Measurements from ENCODE around the gene CD8B. TPM values are rescaled to one million over a fixed set of nuclear protein-coding genes. Genes with fewer than 3 reads are reported as not detected.

The CD8B gene
- total and polyA plus RNA-seq, 2 donors (not counting 3 experiments of a cell fraction or from before 2014, with no cell fraction given), result not detected

DNA sequence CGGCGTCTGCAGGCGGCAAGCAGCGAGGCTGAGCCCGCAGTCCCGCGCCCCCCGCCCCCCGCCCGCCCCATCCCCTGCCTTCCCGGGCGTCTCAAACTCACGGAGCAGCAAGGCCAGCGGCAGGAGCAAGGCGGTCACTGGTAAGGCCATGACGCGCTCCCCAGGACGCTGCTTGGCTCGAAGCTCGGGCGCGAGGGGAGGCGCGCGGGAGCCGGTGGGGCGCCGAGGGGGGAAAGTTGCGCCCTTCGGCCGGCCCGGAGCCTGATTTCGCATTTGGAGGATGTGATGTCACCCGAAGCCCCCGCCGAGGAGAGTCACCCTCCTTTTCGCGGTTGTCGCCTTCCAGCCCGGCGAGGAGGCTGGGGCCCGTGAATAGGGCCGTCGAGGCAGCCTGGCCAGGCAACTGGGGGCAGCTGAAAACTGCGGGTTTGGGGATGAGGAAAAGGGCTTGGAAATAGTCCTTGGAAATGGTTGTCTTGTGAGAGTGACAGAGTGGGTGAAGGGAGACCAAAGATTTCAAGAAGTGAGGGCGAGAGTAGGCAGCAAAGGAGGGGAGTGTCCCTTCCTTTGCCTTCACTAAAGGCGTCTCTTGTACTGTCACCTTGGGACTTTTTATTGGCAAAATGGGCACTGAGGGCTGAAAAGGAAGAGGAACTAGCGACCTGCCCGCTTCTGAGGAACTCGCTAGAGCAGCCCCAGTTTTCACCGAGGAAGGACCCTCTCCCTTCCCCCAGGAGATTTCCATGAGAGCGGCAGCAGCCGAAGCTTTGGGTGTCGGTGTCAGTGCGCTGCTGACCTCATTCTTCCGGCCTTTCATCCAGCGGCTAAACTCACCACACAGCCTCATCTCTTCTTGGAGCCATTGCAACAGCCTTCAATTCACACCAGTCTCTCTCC is 70.8 kb downstream of the CD8B start, which contains the start of gene CD8A:
Gene CD8A, minus strand, starts transcription at position 238 of the 897 bp plus-strand sequence. Its CDS starts 88 bp downstream, at position 150.
- CTCF ChIA-PET, result no interaction called here

DNA sequence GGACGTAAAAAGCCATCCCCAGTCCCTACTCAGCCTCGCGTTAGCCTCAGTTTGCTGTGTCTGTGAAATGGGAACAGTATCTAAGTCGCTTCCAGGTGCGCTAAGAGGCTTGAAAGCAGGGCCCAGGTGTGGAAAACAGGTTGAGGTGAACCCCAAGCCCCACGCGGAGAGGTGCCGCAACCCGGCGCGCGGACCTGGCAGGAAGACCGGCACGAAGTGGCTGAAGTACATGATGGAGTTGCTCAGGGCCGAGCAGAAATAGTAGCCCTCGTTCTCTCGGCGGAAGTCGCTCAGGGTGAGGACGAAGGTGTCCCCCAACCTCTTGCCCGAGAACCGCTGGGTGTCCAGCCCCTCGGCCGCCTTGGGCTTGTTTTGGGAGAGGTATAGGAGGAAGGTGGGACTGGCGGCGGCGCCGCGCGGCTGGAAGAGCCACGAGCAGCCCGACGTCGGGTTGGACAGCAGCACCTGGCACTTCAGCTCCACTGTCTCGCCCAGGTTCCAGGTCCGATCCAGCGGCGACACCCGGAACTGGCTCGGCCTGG is 71.5 kb downstream of the CD8B start:
- no peak for DNase-seq (ENCODE audit: low read depth, low spot score)
- intact Hi-C loops (cut with micrococcal nuclease), result no loop called here

More for the DNA sequence above, 70.8 kb downstream of the CD8B start, which contains the start of gene CD8A:
- no peak within 1 kb of the TSS for H3K9ac ChIP-seq (replicated peaks; ENCODE audit: extremely low read depth, insufficient read depth, low read length)
- dilution Hi-C loops (cut with MboI; ENCODE audit: extremely low pct_ligation_motif_present, low sequenced_read_pairs), result no loop called here
- H3K9me3 ChIP-seq (replicated peaks; ENCODE audit: control insufficient read depth, insufficient read depth, low read length), result no peaks in the 10 kb centered on the region
- peak; percentile 55 for TF ChIP-seq EZH2 (IDR thresholded peaks at IDR 0.05; ENCODE audit: borderline replicate concordance, low read depth, low read length, severe bottlenecking)
- TF ChIP-seq JUN (IDR thresholded peaks at IDR 0.05; ENCODE audit: borderline replicate concordance, insufficient read depth, insufficient read length, low read depth), result no peak
- H3K9me1 ChIP-seq (replicated peaks; ENCODE audit: control insufficient read depth, extremely low read depth, insufficient read depth, low read length), result no peaks in the 10 kb centered on the region
- H3K4me2 ChIP-seq (ENCODE audit: insufficient read depth, low read length), result peak within 1 kb of the TSS; percentile 28
- FAIRE-seq, result peak; percentile 69
- H3K4me1 ChIP-seq (ENCODE audit: control insufficient read depth, extremely low read depth, insufficient read depth, low read length), result no peaks in the 10 kb centered on the region
- POLR2A ChIA-PET, result no interaction called here
- no TSS peak for BruUV-seq (replicated peaks)
- H3K79me2 ChIP-seq (ENCODE audit: control insufficient read depth, insufficient read depth, low read length), result no peaks in the 10 kb centered on the region
- intact Hi-C loops (cut with micrococcal nuclease), result no loop called here
- H2AFZ ChIP-seq (ENCODE audit: low read depth, low read length), result no peak within 1 kb of the TSS
- H3K36me3 ChIP-seq (ENCODE audit: control insufficient read depth in 2 of 2, extremely low read depth in 1 of 2, insufficient read depth in 2 of 2, low read length in 2 of 2), result no peaks in the 10 kb centered on the region
- H3K27ac ChIP-seq (ENCODE audit: insufficient read depth, low read depth, low read length), result no peak within 1 kb of the TSS
- H3K27me3 ChIP-seq (ENCODE audit: control insufficient read depth in 2 of 2, insufficient read depth in 2 of 2, low read length in 2 of 2), result peaks cover 45 to 68% of the 10 kb centered on the region in 2 experiments
- no peaks in the 10 kb centered on the region for H4K20me1 ChIP-seq (replicated peaks; ENCODE audit: control insufficient read depth, extremely low read depth, insufficient read depth, low read length)
- no peak within 1 kb of the TSS for H3K4me3 ChIP-seq (replicated peaks in 1 of 3; ENCODE audit: insufficient read depth in 1 of 3, low read depth in 1 of 3, low read length in 3 of 3)
- DNase-seq (ENCODE audit: low read depth, low spot score), result no peak

More for the DNA sequence above, 71.5 kb downstream of the CD8B start:
- CTCF ChIA-PET, result no interaction called here
- no peaks in the 10 kb centered on the region for H3K79me2 ChIP-seq (ENCODE audit: control insufficient read depth, insufficient read depth, low read length)
- H2AFZ ChIP-seq (ENCODE audit: low read depth, low read length), result no peak overlapping the region
- H3K9me1 ChIP-seq (replicated peaks; ENCODE audit: control insufficient read depth, extremely low read depth, insufficient read depth, low read length), result no peaks in the 10 kb centered on the region
- no peak overlapping the region for H3K27ac ChIP-seq (ENCODE audit: insufficient read depth, low read depth, low read length)
- peak; percentile 96 for TF ChIP-seq EZH2 (IDR thresholded peaks at IDR 0.05; ENCODE audit: borderline replicate concordance, low read depth, low read length, severe bottlenecking)
- TF ChIP-seq, protein P1, sequence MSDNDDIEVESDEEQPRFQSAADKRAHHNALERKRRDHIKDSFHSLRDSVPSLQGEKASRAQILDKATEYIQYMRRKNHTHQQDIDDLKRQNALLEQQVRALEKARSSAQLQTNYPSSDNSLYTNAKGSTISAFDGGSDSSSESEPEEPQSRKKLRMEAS (IDR thresholded peaks at IDR 0.05; ENCODE audit: insufficient read depth, insufficient read length), result no peak
- no peak overlapping the region for H3K9ac ChIP-seq (replicated peaks; ENCODE audit: extremely low read depth, insufficient read depth, low read length)
- BruUV-seq (replicated peaks), result no TSS peak
- no peak for FAIRE-seq
- H3K4me3 ChIP-seq (replicated peaks in 1 of 3; ENCODE audit: insufficient read depth in 1 of 3, low read depth in 1 of 3, low read length in 3 of 3), result no peak overlapping the region
- no peak overlapping the region for H3K4me2 ChIP-seq (ENCODE audit: insufficient read depth, low read length)
- H3K4me1 ChIP-seq (ENCODE audit: control insufficient read depth, extremely low read depth, insufficient read depth, low read length), result no peaks in the 10 kb centered on the region
- H3K27me3 ChIP-seq (ENCODE audit: control insufficient read depth in 2 of 2, insufficient read depth in 2 of 2, low read length in 2 of 2), result peaks cover 47 to 69% of the 10 kb centered on the region in 2 experiments
- dilution Hi-C loops (cut with MboI; ENCODE audit: extremely low pct_ligation_motif_present, low sequenced_read_pairs), result no loop called here
- no peaks in the 10 kb centered on the region for H3K9me3 ChIP-seq (replicated peaks; ENCODE audit: control insufficient read depth, insufficient read depth, low read length)
- POLR2A ChIA-PET, result no interaction called here
- H4K20me1 ChIP-seq (replicated peaks; ENCODE audit: control insufficient read depth, extremely low read depth, insufficient read depth, low read length), result no peaks in the 10 kb centered on the region
- H3K36me3 ChIP-seq (ENCODE audit: control insufficient read depth in 2 of 2, extremely low read depth in 1 of 2, insufficient read depth in 2 of 2, low read length in 2 of 2), result no peaks in the 10 kb centered on the region
